Omental fat pad (tissue), 4 donors: ENCODE results near the gene FBXO44. TPM values are rescaled to one million over a fixed set of nuclear protein-coding genes. Genes with fewer than 3 reads are reported as not detected.

Experiments
- ATAC-seq: fragments of 150-250 bp; one replicate; pipeline ENCODE4 v1.9.1; 2016; ENCODE audit warnings: mild to moderate bottlenecking, moderate library complexity; ENCODE audit not compliant: low FRiP score
- DNase-seq: peaks from one replicate; pipeline ENCODE4 v3.0.0-alpha.2; 2019; ENCODE audit warnings: low spot score
- CTCF ChIP-seq, 3 donors: fragments of 450-650 bp; IDR thresholded peaks; one replicate each; pipeline ENCODE4 v1.5.1; 2016 to 2017; ENCODE audit warnings: antibody characterized with exemption in 3 of 3, mild to moderate bottlenecking in 3 of 3, moderate library complexity in 2 of 3
- total RNA-seq, 4 donors: library from RNA; depleted of rRNA; stranded (reverse); fragments of >200 nt; gene quantifications; one replicate each; pipeline ENCODE4 v1.1.0, GENCODE V29; 2016

FBXO44 gene
- total RNA-seq, 4 donors from 2014 or later = 5.8 to 13.3 (median 9.6) TPM

- DNase-seq (no peak), ATAC-seq (no peak)
- no peak for TF ChIP-seq CTCF (IDR thresholded peaks at IDR 0.05)
Measured at GRCh38 chr1:11645670-11646265, 8.9 kb upstream of the FBXO44 start.

GRCh38 chr1:11646317-11646716 is 8.4 kb upstream of the FBXO44 start:
- ATAC-seq = no peak
- no peak for DNase-seq
- no peak for TF ChIP-seq CTCF (IDR thresholded peaks at IDR 0.05)

- no peak for TF ChIP-seq CTCF (IDR thresholded peaks at IDR 0.05)
- DNase-seq (no peak), ATAC-seq (no peak)
Measured at GRCh38 chr1:11647333-11647732, 7.3 kb upstream of the FBXO44 start.

- no peak for ATAC-seq
- TF ChIP-seq CTCF (IDR thresholded peaks at IDR 0.05) = no peak
- DNase-seq = no peak
Measured at GRCh38 chr1:11648039-11648438, 6.6 kb upstream of the FBXO44 start.

GRCh38 chr1:11648732-11649158 is 5.9 kb upstream of the FBXO44 start:
- DNase-seq = no peak
- no peak for ATAC-seq
- no peak for TF ChIP-seq CTCF (IDR thresholded peaks at IDR 0.05)

GRCh38 chr1:11649237-11649623 is 5.4 kb upstream of the FBXO44 start:
- DNase-seq (no peak), ATAC-seq (no peak)
- no peak for TF ChIP-seq CTCF (IDR thresholded peaks at IDR 0.05)

GRCh38 chr1:11649624-11650330 is 4.9 kb upstream of the FBXO44 start:
- ATAC-seq (no peak), DNase-seq (no peak)
- TF ChIP-seq CTCF (IDR thresholded peaks at IDR 0.05) = no peak
